ENCODE measurements around the gene TTL.
"Not testable (repeated sequence)": the region's sequence is repeated elsewhere in the genome, so short reads cannot be mapped to it uniquely, and the experiment has no call there.

Gene TTL

DNA sequence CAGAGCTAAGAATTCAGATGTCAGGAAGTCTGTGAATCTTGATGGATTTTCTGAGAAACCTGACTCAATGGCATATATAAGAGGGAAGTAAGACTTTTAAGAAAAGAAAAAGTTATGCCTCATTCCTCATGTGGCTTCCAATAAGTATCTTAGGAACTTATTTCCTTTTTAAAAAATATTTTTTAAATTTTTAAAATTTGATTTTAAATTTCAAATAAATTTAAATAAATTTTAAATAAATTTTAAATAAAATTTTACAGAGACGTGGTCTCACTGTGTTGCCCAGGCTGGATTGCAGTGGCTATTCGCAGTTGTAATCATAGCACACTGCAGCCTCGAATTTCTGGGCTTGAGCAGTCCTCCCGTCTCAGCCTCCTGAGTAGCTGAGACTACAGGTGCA lies 48.8 kb downstream of the TTL start:
- H3K4me3 ChIP-seq (ENCODE audit: low read depth, low read length) = no peak overlapping the region
- TF ChIP-seq, protein P1, sequence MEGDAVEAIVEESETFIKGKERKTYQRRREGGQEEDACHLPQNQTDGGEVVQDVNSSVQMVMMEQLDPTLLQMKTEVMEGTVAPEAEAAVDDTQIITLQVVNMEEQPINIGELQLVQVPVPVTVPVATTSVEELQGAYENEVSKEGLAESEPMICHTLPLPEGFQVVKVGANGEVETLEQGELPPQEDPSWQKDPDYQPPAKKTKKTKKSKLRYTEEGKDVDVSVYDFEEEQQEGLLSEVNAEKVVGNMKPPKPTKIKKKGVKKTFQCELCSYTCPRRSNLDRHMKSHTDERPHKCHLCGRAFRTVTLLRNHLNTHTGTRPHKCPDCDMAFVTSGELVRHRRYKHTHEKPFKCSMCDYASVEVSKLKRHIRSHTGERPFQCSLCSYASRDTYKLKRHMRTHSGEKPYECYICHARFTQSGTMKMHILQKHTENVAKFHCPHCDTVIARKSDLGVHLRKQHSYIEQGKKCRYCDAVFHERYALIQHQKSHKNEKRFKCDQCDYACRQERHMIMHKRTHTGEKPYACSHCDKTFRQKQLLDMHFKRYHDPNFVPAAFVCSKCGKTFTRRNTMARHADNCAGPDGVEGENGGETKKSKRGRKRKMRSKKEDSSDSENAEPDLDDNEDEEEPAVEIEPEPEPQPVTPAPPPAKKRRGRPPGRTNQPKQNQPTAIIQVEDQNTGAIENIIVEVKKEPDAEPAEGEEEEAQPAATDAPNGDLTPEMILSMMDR (IDR thresholded peaks at IDR 0.05; ENCODE audit: control insufficient read depth, extremely low read depth, insufficient read depth) = no peak
- DNase-seq (ENCODE audit: low read depth) = no peak

- H3K4me3 ChIP-seq (ENCODE audit: low read depth, low read length) = no peak overlapping the region
- TF ChIP-seq, protein P1 (IDR thresholded peaks at IDR 0.05; ENCODE audit: control insufficient read depth, extremely low read depth, insufficient read depth) = no peak
- no peak for DNase-seq (ENCODE audit: low read depth)
Measured at GRCh38 chr2:112534826-112535225, 52.9 kb downstream of the TTL start.

DNA sequence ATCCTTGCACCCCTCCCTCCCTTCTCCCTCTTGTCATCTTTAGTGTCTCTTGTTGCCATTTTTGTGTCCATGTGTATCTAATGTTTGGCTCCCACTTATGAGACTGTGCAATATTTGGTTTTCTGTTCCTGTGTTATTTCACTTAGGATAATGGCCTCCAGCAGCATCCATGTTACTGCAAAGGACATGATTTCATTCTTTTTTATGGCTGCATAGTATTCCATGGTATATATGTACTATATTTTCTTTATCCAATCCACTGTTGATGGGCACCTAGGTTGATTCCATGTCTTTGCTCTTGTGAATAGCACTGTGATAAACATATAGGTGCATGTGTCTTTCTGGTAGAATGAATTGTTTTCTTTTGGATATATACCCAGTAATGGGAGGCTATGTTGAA lies 54.7 kb downstream of the TTL start:
- H3K4me3 ChIP-seq (ENCODE audit: low read depth, low read length); DNase-seq (ENCODE audit: low read depth): not testable (repeated sequence)

- no peak overlapping the region for H3K4me3 ChIP-seq (ENCODE audit: low read depth, low read length)
- no peak for DNase-seq (ENCODE audit: low read depth)
- TF ChIP-seq, protein P1 (IDR thresholded peaks at IDR 0.05; ENCODE audit: control insufficient read depth, extremely low read depth, insufficient read depth) = no peak
Measured at GRCh38 chr2:112539306-112539705, 57.4 kb downstream of the TTL start.

- TF ChIP-seq, protein P1 (IDR thresholded peaks at IDR 0.05; ENCODE audit: control insufficient read depth, extremely low read depth, insufficient read depth) = no peak
- peak overlapping the region; percentile 84 for H3K4me3 ChIP-seq (ENCODE audit: low read depth, low read length)
- no peak for DNase-seq (ENCODE audit: low read depth)
Measured at GRCh38 chr2:112540906-112541305, 59.0 kb downstream of the TTL start.

GRCh38 chr2:112541315-112542122 lies 59.6 kb downstream of the TTL start:
- TF ChIP-seq, protein P1 (IDR thresholded peaks at IDR 0.05; ENCODE audit: control insufficient read depth, extremely low read depth, insufficient read depth) = no peak
- no peak for DNase-seq (ENCODE audit: low read depth)
- H3K4me3 ChIP-seq (ENCODE audit: low read depth, low read length) = peak overlapping the region; percentile 84

DNA sequence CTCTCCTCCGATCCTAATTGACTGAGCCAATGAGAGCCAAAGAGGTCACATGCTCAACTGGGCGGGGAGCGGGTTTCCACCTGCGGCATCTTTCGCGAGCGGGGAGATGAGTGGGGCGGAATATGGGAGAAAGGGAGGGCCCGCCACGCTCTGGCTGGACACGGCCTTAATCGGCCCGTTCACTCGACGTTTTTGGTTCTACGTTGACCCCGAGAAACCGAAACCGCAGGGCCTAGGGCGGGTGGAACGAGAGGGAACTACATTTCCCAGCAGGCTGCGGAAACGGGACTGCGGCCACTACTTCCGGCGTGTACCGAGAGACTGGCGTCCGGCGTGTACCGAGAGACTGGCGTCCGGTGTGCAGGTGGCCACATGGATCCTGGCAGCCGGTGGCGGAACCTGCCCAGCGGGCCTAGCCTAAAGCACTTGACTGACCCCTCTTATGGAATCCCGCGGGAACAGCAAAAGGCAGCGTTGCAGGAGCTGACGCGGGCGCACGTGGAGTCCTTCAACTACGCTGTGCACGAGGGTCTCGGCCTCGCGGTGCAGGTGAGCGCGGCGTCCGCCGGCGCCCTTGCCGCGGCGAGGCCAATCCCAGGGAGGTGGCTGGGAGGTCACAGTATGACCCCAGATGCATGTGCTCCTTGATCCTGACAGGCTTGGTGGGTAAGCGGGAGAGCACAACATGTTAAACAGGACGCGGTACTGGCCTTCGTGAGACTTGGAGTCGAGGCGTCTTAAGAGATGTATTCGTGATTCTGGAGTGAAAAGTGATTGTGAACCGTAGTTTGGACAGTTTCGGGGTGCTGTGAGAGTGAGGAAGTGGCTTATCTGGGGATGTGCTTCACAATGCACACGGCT lies 60.4 kb downstream of the TTL start, which contains the start of gene POLR1B:
POLR1B (plus strand) TSS at position 343 of the 861 bp plus-strand sequence; CDS start at position 373, 30 bp downstream.
- DNase-seq (ENCODE audit: low read depth) = peak; percentile 75
- peak within 1 kb of the TSS; percentile 84 for H3K4me3 ChIP-seq (ENCODE audit: low read depth, low read length)
- TF ChIP-seq, protein P1 (IDR thresholded peaks at IDR 0.05; ENCODE audit: control insufficient read depth, extremely low read depth, insufficient read depth) = no peak; the same call in 1 of the 2 replicates

All from LNCaP clone FGC (cell line).